ENCODE measurements around the gene DIS3L2. TPM values are rescaled to one million over a fixed set of nuclear protein-coding genes. Genes with fewer than 3 reads are reported as not detected.

Gene DIS3L2
- total and polyA plus RNA-seq, 10 donors = 9.1 to 59.8 (median 35.4) TPM

DNA sequence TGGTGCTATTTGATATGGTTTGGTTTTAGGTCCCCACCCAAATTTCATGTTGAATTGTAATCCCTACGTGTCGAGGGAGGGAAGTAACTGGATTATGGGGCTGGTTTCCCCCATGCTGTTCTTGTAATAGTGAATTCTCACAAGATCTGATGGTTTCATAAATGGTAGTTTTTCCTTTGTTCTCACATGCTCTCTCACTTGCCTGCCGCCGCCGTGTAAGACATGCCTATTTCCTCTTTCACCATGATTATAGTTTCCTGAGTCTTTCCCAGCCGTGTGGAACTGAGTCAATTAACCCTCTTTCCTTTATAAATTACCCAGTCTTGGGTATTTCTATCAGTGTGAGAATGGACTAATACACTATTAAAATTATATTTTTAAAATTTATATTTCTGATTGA lies 7.3 kb downstream of the DIS3L2 start:
- intact Hi-C loops (cut with DNase I; ENCODE audit: low total_unique reads) = no loop called here

DNA sequence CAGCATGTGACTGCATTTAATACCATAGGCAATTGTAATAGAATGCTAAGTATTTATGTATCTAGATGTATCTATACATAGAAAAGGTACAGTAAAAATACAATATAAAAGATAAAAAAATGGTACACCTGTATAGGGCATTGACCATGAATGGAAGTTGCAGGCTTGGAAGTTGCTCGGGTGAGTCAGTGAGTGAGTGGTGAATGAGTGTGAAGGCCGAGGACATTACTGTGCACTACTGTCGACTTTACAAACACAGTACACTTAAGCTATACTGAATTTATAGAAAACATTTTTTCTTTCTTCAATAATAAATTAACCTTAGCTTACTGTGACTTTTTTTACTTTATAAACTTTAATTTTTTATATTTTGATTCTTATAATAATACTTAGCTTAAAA lies 8.9 kb downstream of the DIS3L2 start:
- no peak overlapping the region for H3K27ac ChIP-seq
- 94 to 100% (median 96%) methylated on average over 3 of the region's 3 CpGs for WGBS, 5 donors
- H3K4me3 ChIP-seq = no peak overlapping the region
- H3K27me3 ChIP-seq (replicated peaks in 1 of 7) = no peaks in the 10 kb centered on the region
- peaks cover 0 to 25% (median 10%) of the 10 kb centered on the region in 6 donors for H3K4me1 ChIP-seq
- no peak for DNase-seq
- TF ChIP-seq, protein P1, sequence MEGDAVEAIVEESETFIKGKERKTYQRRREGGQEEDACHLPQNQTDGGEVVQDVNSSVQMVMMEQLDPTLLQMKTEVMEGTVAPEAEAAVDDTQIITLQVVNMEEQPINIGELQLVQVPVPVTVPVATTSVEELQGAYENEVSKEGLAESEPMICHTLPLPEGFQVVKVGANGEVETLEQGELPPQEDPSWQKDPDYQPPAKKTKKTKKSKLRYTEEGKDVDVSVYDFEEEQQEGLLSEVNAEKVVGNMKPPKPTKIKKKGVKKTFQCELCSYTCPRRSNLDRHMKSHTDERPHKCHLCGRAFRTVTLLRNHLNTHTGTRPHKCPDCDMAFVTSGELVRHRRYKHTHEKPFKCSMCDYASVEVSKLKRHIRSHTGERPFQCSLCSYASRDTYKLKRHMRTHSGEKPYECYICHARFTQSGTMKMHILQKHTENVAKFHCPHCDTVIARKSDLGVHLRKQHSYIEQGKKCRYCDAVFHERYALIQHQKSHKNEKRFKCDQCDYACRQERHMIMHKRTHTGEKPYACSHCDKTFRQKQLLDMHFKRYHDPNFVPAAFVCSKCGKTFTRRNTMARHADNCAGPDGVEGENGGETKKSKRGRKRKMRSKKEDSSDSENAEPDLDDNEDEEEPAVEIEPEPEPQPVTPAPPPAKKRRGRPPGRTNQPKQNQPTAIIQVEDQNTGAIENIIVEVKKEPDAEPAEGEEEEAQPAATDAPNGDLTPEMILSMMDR (IDR thresholded peaks at IDR 0.05 in 8 of 11, conservative IDR thresholded peaks at IDR 0.05 in 3 of 11) = no peak
- TF ChIP-seq POLR2AphosphoS5 (IDR thresholded peaks at IDR 0.05) (no peak), POLR2A (IDR thresholded peaks at IDR 0.05) (no peak)
- intact Hi-C loops (cut with DNase I; ENCODE audit: low total_unique reads) = no loop called here
- peaks cover 0 to 16% (median 9%) of the 10 kb centered on the region in 8 donors for H3K9me3 ChIP-seq
- H3K36me3 ChIP-seq = peaks cover 0 to 16% (median 0%) of the 10 kb centered on the region in 6 donors

More for the DNA sequence above, 7.3 kb downstream of the DIS3L2 start:
- Histone ChIP-seq H3K4me3 (no peak overlapping the region), H3K27me3 (replicated peaks in 1 of 7) (no peaks in the 10 kb centered on the region), H3K36me3 (peaks cover 0 to 16% (median 0%) of the 10 kb centered on the region in 6 donors), H3K27ac (no peak overlapping the region), H3K9me3 (peaks cover 0 to 16% (median 9%) of the 10 kb centered on the region in 8 donors), H3K4me1 (peaks cover 0 to 42% (median 15%) of the 10 kb centered on the region in 6 donors)
- 70 to 94% (median 79%) methylated on average over 6 of the region's 6 CpGs for WGBS, 5 donors
- DNase-seq = no peak
- TF ChIP-seq POLR2AphosphoS5 (IDR thresholded peaks at IDR 0.05) (no peak), POLR2A (IDR thresholded peaks at IDR 0.05) (no peak)
- TF ChIP-seq, protein P1 (IDR thresholded peaks at IDR 0.05 in 8 of 11, conservative IDR thresholded peaks at IDR 0.05 in 3 of 11) = no peak

DNA sequence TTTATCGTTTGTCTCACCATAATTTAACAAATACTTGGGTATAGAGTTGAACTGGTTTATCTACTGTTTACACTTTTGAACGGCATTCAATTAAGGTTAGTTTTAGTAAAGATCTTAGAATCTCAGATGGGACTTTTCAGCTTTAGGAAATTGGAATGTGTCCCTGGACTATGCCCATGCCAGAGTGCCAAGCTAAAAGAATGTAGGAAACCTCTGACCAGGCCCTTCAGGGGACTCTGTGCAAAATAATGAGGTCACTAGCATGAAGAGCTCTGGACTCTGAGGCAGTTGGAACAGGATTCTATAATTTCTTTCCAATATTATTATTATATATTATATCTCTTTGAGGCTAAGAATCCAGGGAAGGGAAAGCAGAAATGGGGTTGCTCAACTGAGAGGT lies 13.5 kb downstream of the DIS3L2 start:
- Histone ChIP-seq H3K27me3 (replicated peaks in 1 of 7) (no peaks in the 10 kb centered on the region), H3K9me3 (no peaks in the 10 kb centered on the region), H3K36me3 (peaks cover 0 to 16% (median 0%) of the 10 kb centered on the region in 6 donors), H3K4me3 (no peak overlapping the region), H3K4me1 (no peaks in the 10 kb centered on the region), H3K27ac (no peak overlapping the region)
- intact Hi-C loops (cut with DNase I; ENCODE audit: low total_unique reads) = no loop called here
- TF ChIP-seq POLR2A (IDR thresholded peaks at IDR 0.05) = no peak
- TF ChIP-seq, protein P1 (IDR thresholded peaks at IDR 0.05 in 8 of 11, conservative IDR thresholded peaks at IDR 0.05 in 3 of 11) = no peak
- TF ChIP-seq POLR2AphosphoS5 (IDR thresholded peaks at IDR 0.05) = no peak
- no peak for DNase-seq
- 95 to 98% (median 96%) methylated on average over 2 of the region's 2 CpGs for WGBS, 5 donors

DNA sequence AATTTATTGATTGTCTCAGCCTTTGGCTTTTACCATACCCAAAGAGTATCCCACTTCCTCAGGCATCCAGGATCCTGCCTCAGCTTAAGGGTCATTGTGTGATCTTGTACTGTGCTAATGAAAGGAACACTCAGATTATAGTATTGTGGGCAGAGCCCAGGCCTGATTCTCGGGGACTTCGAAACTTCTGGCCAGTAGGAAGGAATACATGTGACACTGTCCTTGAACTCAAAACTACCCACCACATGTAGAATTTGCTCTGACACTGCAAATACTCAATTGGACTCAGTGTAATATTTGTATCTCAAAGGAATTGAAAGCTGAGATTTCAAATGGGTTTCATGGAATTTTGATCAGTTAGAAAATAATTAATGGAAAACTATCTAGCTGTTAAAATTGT lies 15.9 kb downstream of the DIS3L2 start:
- no peak overlapping the region for H3K4me3 ChIP-seq
- no peaks in the 10 kb centered on the region for H3K4me1 ChIP-seq
- no peaks in the 10 kb centered on the region for H3K27me3 ChIP-seq (replicated peaks in 1 of 7)
- H3K36me3 ChIP-seq = peaks cover 0 to 14% (median 0%) of the 10 kb centered on the region in 6 donors
- H3K27ac ChIP-seq = no peak overlapping the region
- intact Hi-C loops (cut with DNase I; ENCODE audit: low total_unique reads) = no loop called here
- TF ChIP-seq POLR2A (IDR thresholded peaks at IDR 0.05) (no peak), POLR2AphosphoS5 (IDR thresholded peaks at IDR 0.05) (no peak)
- TF ChIP-seq, protein P1 (IDR thresholded peaks at IDR 0.05 in 8 of 11, conservative IDR thresholded peaks at IDR 0.05 in 3 of 11) = no peak
- no peaks in the 10 kb centered on the region for H3K9me3 ChIP-seq
- WGBS, 5 donors = 71 to 83% (median 75%) methylated on average over 2 of the region's 2 CpGs
- DNase-seq = no peak
